Tibial nerve (tissue), 4 donors: Measurements from ENCODE around the gene WTIP. TPM values are rescaled to one million over a fixed set of nuclear protein-coding genes. Genes with fewer than 3 reads are reported as not detected.
"Not testable (repeated sequence)": the region's sequence is repeated elsewhere in the genome, so short reads cannot be mapped to it uniquely, and the experiment has no call there.

Experiments used
- DNase-seq, 2 donors: peaks; one replicate each; pipeline ENCODE4 v3.0.0-alpha.2; 2019; ENCODE audit warnings: low spot score in 2 of 2
- H3K27ac ChIP-seq, 4 donors: fragments of 200-600 bp; sonication (generic) in 3 of 4; one replicate each; pipeline ENCODE4 v1.5.1; 2017 to 2019; ENCODE audit warnings: mild to moderate bottlenecking in 1 of 4
- H3K27me3 ChIP-seq, 2 donors: fragments of 200-600 bp; sonication (generic) in 1 of 2; one replicate each; pipeline versions ENCODE4 v1.5.1 to v1.6.0; 2017 to 2019
- H3K36me3 ChIP-seq, 3 donors: fragments of 200-600 bp; sonication (generic); one replicate each; pipeline ENCODE4 v1.5.1; 2018 to 2019
- H3K4me1 ChIP-seq, 4 donors: fragments of 200-600 bp; sonication (generic) in 3 of 4; one replicate each; pipeline ENCODE4 v1.5.1; 2017 to 2019
- H3K4me3 ChIP-seq, 4 donors: fragments of 200-600 bp; sonication (generic) in 3 of 4; one replicate each; pipeline ENCODE4 v1.5.1; 2017 to 2019; ENCODE audit warnings: mild to moderate bottlenecking in 1 of 4, moderate library complexity in 1 of 4
- H3K9me3 ChIP-seq, 4 donors: fragments of 200-600 bp; sonication (generic) in 3 of 4; one replicate each; pipeline ENCODE4 v1.5.1; 2017 to 2019
- CTCF ChIP-seq, 5 experiments: fragments of 200-600 bp in 3 of 5; fragments of 450-650 bp in 2 of 5; sonication (generic) in 3 of 5; IDR thresholded peaks; one replicate each; pipeline ENCODE4 v1.5.1; 2016 to 2019; ENCODE audit warnings: antibody characterized with exemption in 5 of 5, mild to moderate bottlenecking in 3 of 5, moderate library complexity in 2 of 5
- EP300 ChIP-seq, 2 donors: sonication (generic); formaldehyde crosslinking; IDR thresholded peaks; one replicate each; pipeline ENCODE4 v1.6.1; 2017; ENCODE audit warnings: antibody characterized with exemption in 2 of 2, mild to moderate bottlenecking in 1 of 2
- POLR2A ChIP-seq, 2 donors: fragments of 450-650 bp; IDR thresholded peaks; one replicate each; pipeline ENCODE4 v1.6.1; 2017; ENCODE audit warnings: antibody characterized with exemption in 2 of 2, mild to moderate bottlenecking in 2 of 2, moderate library complexity in 2 of 2
- WGBS, 2 donors: methylation state at CpG; one replicate each; pipeline ENCODE4 v1.1.5; 2018; 5-methylcytosine and 5-hydroxymethylcytosine counted together
- total RNA-seq, 4 donors: library from RNA; depleted of rRNA; stranded (reverse); fragments of >200 nt; gene quantifications; one replicate each; pipeline ENCODE4 v1.1.0, GENCODE V29; 2016

WTIP gene
- total RNA-seq, 4 donors from 2014 or later = 18.4 to 55.5 (median 30.4) TPM

- DNase-seq = no peak
- Histone ChIP-seq H3K9me3 (no peaks in the 10 kb centered on the region), H3K27ac (no peak overlapping the region), H3K27me3 (no peaks in the 10 kb centered on the region), H3K4me1 (peaks cover 0 to 5% (median 0%) of the 10 kb centered on the region in 4 donors), H3K36me3 (peaks cover 7 to 94% (median 17%) of the 10 kb centered on the region in 3 donors), H3K4me3 (no peak overlapping the region)
- WGBS, 2 donors = 90 to 95% methylated on average over 2 of the region's 2 CpGs
- no peak for TF ChIP-seq POLR2A (IDR thresholded peaks at IDR 0.05)
- no peak for TF ChIP-seq CTCF (IDR thresholded peaks at IDR 0.05)
- TF ChIP-seq EP300 (IDR thresholded peaks at IDR 0.05) = no peak
Observed at GRCh38 chr19:34459614-34460013, 21.9 kb upstream of the WTIP start.

GRCh38 chr19:34461375-34462100 is 20.0 kb upstream of the WTIP start:
- H3K4me1 ChIP-seq = peaks cover 0 to 5% (median 0%) of the 10 kb centered on the region in 4 donors
- no peaks in the 10 kb centered on the region for H3K27me3 ChIP-seq
- peak overlapping the region in 1 of 4 donors; percentile 48 for H3K27ac ChIP-seq
- no peak for DNase-seq
- H3K9me3 ChIP-seq = no peaks in the 10 kb centered on the region
- WGBS, 2 donors = 70 to 71% methylated on average over 5 of the region's 5 CpGs
- no peak overlapping the region for H3K4me3 ChIP-seq
- TF ChIP-seq CTCF (IDR thresholded peaks at IDR 0.05) (no peak), EP300 (IDR thresholded peaks at IDR 0.05) (no peak), POLR2A (IDR thresholded peaks at IDR 0.05) (no peak)
- H3K36me3 ChIP-seq = peaks cover 7 to 94% (median 17%) of the 10 kb centered on the region in 3 donors

- H3K36me3 ChIP-seq = peaks cover 14 to 97% (median 23%) of the 10 kb centered on the region in 3 donors
- 97 to 99% methylated on average over 4 of the region's 4 CpGs for WGBS, 2 donors
- H3K9me3 ChIP-seq, H3K4me3 ChIP-seq, H3K27ac ChIP-seq, H3K27me3 ChIP-seq, DNase-seq, H3K4me1 ChIP-seq: not testable (repeated sequence)
Observed at GRCh38 chr19:34464785-34465184, 16.8 kb upstream of the WTIP start.

GRCh38 chr19:34468409-34468808 is 13.1 kb upstream of the WTIP start:
- DNase-seq = no peak
- H3K27ac ChIP-seq = no peak overlapping the region
- WGBS, 2 donors = 45 to 88% methylated on average over 1 of the region's 1 CpG
- no peak overlapping the region for H3K4me3 ChIP-seq
- H3K9me3 ChIP-seq = no peaks in the 10 kb centered on the region
- TF ChIP-seq CTCF (IDR thresholded peaks at IDR 0.05) (no peak), EP300 (IDR thresholded peaks at IDR 0.05) (no peak), POLR2A (IDR thresholded peaks at IDR 0.05) (no peak)
- H3K36me3 ChIP-seq = peaks cover 10 to 98% (median 22%) of the 10 kb centered on the region in 3 donors
- no peaks in the 10 kb centered on the region for H3K4me1 ChIP-seq
- H3K27me3 ChIP-seq = no peaks in the 10 kb centered on the region

GRCh38 chr19:34469026-34469425 is 12.5 kb upstream of the WTIP start:
- H3K27me3 ChIP-seq, H3K4me3 ChIP-seq, DNase-seq, H3K4me1 ChIP-seq, H3K9me3 ChIP-seq, H3K27ac ChIP-seq: not testable (repeated sequence)
- peaks cover 7 to 96% (median 22%) of the 10 kb centered on the region in 3 donors for H3K36me3 ChIP-seq
- WGBS, 2 donors = 59 to 65% methylated on average over 5 of the region's 5 CpGs

GRCh38 chr19:34471906-34472700 is 9.5 kb upstream of the WTIP start:
- no peak for DNase-seq
- TF ChIP-seq EP300 (IDR thresholded peaks at IDR 0.05) = no peak
- no peak for TF ChIP-seq CTCF (IDR thresholded peaks at IDR 0.05)
- TF ChIP-seq POLR2A (IDR thresholded peaks at IDR 0.05) = no peak
- Histone ChIP-seq H3K27ac (no peak overlapping the region), H3K9me3 (no peaks in the 10 kb centered on the region), H3K4me3 (no peak overlapping the region), H3K27me3 (no peaks in the 10 kb centered on the region), H3K36me3 (peaks cover 3 to 65% (median 17%) of the 10 kb centered on the region in 3 donors), H3K4me1 (peaks cover 0 to 13% (median 9%) of the 10 kb centered on the region in 4 donors)
- 84 to 87% methylated on average over 8 of the region's 8 CpGs for WGBS, 2 donors
